HepG2 (cell line): Measurements from ENCODE around the gene IGIP. TPM values are rescaled to one million over a fixed set of nuclear protein-coding genes. Genes with fewer than 3 reads are reported as not detected.
A peak's percentile ranks its signal among the peaks of the same experiment; 100 is the strongest.

Experiments used
- CBX5 ChIP-seq: sonication (generic); formaldehyde crosslinking; IDR thresholded peaks from 2 replicates; pipeline ENCODE4 v1.4.0; 2020; ENCODE audit warnings: missing genetic modification reagents, borderline replicate concordance
- GPN1 ChIP-seq: sonication (generic); formaldehyde crosslinking; IDR thresholded peaks from 2 replicates; pipeline ENCODE4 v1.5.1; 2020; ENCODE audit warnings: missing genetic modification reagents, borderline replicate concordance
- HMGA1 ChIP-seq: sonication (generic); formaldehyde crosslinking; conservative IDR thresholded peaks from 2 replicates; pipeline ENCODE4 v1.4.0; 2020; ENCODE audit warnings: missing genetic modification reagents
- HNF4G ChIP-seq, 2 experiments: sonication (generic) in 1 of 2; formaldehyde crosslinking in 1 of 2; IDR thresholded peaks; 2 replicates each; pipeline versions ENCODE4 v1.4.0 to v1.6.1; 2011 to 2020; ENCODE audit warnings: borderline replicate concordance in 2 of 2, low read depth in 2 of 2, mild to moderate bottlenecking in 2 of 2, low read length in 1 of 2, missing genetic modification reagents in 1 of 2, moderate library complexity in 1 of 2
- MATR3 ChIP-seq: sonication (generic); formaldehyde crosslinking; IDR thresholded peaks from 2 replicates; pipeline ENCODE4 v1.4.0; 2020; ENCODE audit warnings: missing genetic modification reagents
- MIER2 ChIP-seq: IDR thresholded peaks from 2 replicates; pipeline ENCODE4 v1.6.1; 2016; ENCODE audit warnings: missing biosample characterization, missing genetic modification reagents
- SIX4 ChIP-seq: sonication (generic); formaldehyde crosslinking; IDR thresholded peaks from 2 replicates; pipeline ENCODE4 v1.4.0; 2020; ENCODE audit warnings: missing genetic modification reagents
- SMAD3 ChIP-seq: sonication (generic); formaldehyde crosslinking; IDR thresholded peaks from 2 replicates; pipeline ENCODE4 v1.4.0; 2020; ENCODE audit warnings: missing genetic modification reagents
- TCF7 ChIP-seq: sonication (generic); IDR thresholded peaks from 2 replicates; pipeline ENCODE4 v1.6.1; 2016; ENCODE audit warnings: antibody characterized with exemption, low read depth
- U2AF2 ChIP-seq: fragments of 200-400 bp; formaldehyde crosslinking; IDR thresholded peaks from 2 replicates; pipeline ENCODE4 v1.6.1; 2017; ENCODE audit warnings: low read depth, mild to moderate bottlenecking, low read length
- XBP1 ChIP-seq: sonication (generic); formaldehyde crosslinking; IDR thresholded peaks from 2 replicates; pipeline ENCODE4 v1.5.0; 2020; ENCODE audit warnings: missing genetic modification reagents
- ZBTB7B ChIP-seq: sonication (generic); formaldehyde crosslinking; IDR thresholded peaks from 2 replicates; pipeline ENCODE4 v1.4.0; 2020; ENCODE audit warnings: missing genetic modification reagents
- ZC3H4 ChIP-seq: sonication (generic); formaldehyde crosslinking; IDR thresholded peaks from 2 replicates; pipeline ENCODE4 v1.4.0; 2020; ENCODE audit warnings: missing genetic modification reagents, borderline replicate concordance
- ZNF234 ChIP-seq: sonication (generic); formaldehyde crosslinking; conservative IDR thresholded peaks from 2 replicates; pipeline ENCODE4 v1.5.1; 2020; ENCODE audit warnings: mild to moderate bottlenecking, missing genetic modification reagents
- ZNF333 ChIP-seq: sonication (generic); formaldehyde crosslinking; IDR thresholded peaks from 2 replicates; pipeline ENCODE4 v1.4.0; 2020; ENCODE audit warnings: mild to moderate bottlenecking, missing genetic modification reagents, borderline replicate concordance
- ZNF335 ChIP-seq: sonication (generic); formaldehyde crosslinking; IDR thresholded peaks from 2 replicates; pipeline ENCODE4 v1.4.0; 2020; ENCODE audit warnings: missing genetic modification reagents
- ZNF501 ChIP-seq: sonication (generic); formaldehyde crosslinking; IDR thresholded peaks from 2 replicates; pipeline ENCODE4 v1.5.1; 2020; ENCODE audit warnings: mild to moderate bottlenecking, moderate library complexity, missing genetic modification reagents
- ZNF749 ChIP-seq: sonication (generic); formaldehyde crosslinking; IDR thresholded peaks from 2 replicates; pipeline ENCODE4 v1.8.0; 2022; ENCODE audit warnings: mild to moderate bottlenecking, missing genetic modification reagents, moderate library complexity, borderline replicate concordance
- ZNF781 ChIP-seq: sonication (generic); formaldehyde crosslinking; IDR thresholded peaks from 2 replicates; pipeline ENCODE4 v1.5.1; 2020; ENCODE audit warnings: borderline replicate concordance, mild to moderate bottlenecking, missing genetic modification reagents; ENCODE audit errors: not compliant biosample characterization
- ZNF883 ChIP-seq: sonication (generic); formaldehyde crosslinking; IDR thresholded peaks from 2 replicates; pipeline ENCODE4 v1.5.1; 2020; ENCODE audit warnings: mild to moderate bottlenecking, missing genetic modification reagents; ENCODE audit errors: not compliant biosample characterization
- polyA plus RNA-seq, 8 experiments: library from polyadenylated mRNA; depleted of rRNA in 3 of 8; stranded (reverse) in 7 of 8; unstranded in 1 of 8; fragments of >200 nt; fragmentation: Illumina TruSeq in 4 of 8; extraction: Trizol in 4 of 8; gene quantifications; 2 replicates each; pipeline versions ENCODE4 v1.2.1 to v1.2.3, GENCODE V29; 2011 to 2016; ENCODE audit warnings: low read depth in 4 of 8, missing spikeins in 1 of 8, mixed read lengths in 1 of 8; ENCODE audit not compliant: insufficient read depth in 1 of 8
- total RNA-seq, 5 experiments: library from RNA; depleted of rRNA; stranded (reverse); fragments of >200 nt; fragmentation: Illumina TruSeq; extraction: Trizol; gene quantifications; 2 replicates each; pipeline ENCODE4 v1.2.3, GENCODE V29; 2016; ENCODE audit warnings: low read depth in 1 of 5
- TF ChIP-seq, protein P1 (sequence below): sonication (generic); formaldehyde crosslinking; IDR thresholded peaks from 2 replicates; pipeline ENCODE4 v1.5.0; 2020; ENCODE audit warnings: mild to moderate bottlenecking, missing genetic modification reagents, borderline replicate concordance
- TF ChIP-seq, protein P2 (sequence below): sonication (generic); formaldehyde crosslinking; conservative IDR thresholded peaks from 2 replicates; pipeline ENCODE4 v1.4.0; 2020; ENCODE audit warnings: missing genetic modification reagents
- TF ChIP-seq, protein P3 (sequence below): sonication (generic); formaldehyde crosslinking; IDR thresholded peaks from 2 replicates; pipeline ENCODE4 v1.4.0; 2020; ENCODE audit warnings: missing genetic modification reagents
- TF ChIP-seq, protein P4 (sequence below): sonication (generic); formaldehyde crosslinking; IDR thresholded peaks from 2 replicates; pipeline ENCODE4 v1.5.0; 2020; ENCODE audit warnings: missing genetic modification reagents
- TF ChIP-seq, protein P5 (sequence below): sonication (generic); formaldehyde crosslinking; IDR thresholded peaks from 2 replicates; pipeline ENCODE4 v1.5.1; 2020; ENCODE audit warnings: mild to moderate bottlenecking, moderate library complexity, missing genetic modification reagents

Gene IGIP
- total and polyA plus RNA-seq, 2 of the 13 experiments (the other 11 are each of a cell fraction or from before 2014, with no cell fraction given) = 1.7 to 2.1 TPM

DNA sequence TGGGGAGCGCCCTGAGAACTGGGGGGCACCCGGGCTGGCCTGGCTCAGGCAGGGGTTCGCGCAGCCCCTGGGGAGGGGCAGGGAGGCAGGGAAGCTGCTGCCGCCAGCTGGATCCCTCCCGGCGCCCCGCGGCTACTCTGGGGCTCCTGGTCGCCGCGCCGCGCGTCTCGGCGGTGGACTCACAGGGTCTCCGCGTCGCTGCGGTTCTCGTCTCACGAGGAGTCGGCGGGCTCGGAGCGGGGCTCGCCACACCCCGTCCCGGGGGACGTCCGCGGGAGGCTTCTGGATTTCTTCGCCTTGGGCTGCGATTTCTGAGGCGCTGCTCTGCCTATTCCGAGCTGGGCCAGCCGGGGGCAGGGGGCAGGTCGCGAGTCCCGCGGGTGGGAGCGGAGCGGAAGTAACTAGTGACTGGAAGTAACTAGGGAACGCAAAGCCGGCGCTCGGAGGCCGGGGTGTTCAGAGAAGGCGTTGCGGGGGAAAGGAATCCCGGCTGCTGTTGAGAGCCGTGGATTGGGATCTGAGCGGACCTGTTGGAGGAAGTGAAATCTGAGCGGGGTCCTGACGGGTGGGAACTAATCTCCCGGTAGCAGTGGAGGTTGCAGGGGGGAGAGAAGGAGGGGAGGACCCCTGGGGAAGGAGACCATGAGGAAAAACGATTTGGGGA lies 49.8 kb downstream of the IGIP start (continued):
- TF ChIP-seq, protein P1, sequence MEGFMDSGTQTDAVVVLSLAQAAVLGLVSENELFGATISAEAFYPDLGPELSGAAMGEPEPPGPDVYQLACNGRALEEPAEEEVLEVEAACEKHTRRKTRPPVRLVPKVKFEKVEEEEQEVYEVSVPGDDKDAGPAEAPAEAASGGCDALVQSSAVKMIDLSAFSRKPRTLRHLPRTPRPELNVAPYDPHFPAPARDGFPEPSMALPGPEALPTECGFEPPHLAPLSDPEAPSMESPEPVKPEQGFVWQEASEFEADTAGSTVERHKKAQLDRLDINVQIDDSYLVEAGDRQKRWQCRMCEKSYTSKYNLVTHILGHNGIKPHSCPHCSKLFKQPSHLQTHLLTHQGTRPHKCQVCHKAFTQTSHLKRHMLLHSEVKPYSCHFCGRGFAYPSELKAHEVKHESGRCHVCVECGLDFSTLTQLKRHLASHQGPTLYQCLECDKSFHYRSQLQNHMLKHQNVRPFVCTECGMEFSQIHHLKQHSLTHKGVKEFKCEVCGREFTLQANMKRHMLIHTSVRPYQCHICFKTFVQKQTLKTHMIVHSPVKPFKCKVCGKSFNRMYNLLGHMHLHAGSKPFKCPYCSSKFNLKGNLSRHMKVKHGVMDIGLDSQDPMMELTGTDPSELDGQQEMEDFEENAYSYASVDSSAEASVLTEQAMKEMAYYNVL (CRISPR knock-in tag) = no peak
- TF ChIP-seq TCF7 = no peak
- TF ChIP-seq ZNF335 = no peak; the same call in 1 of the 2 replicates
- TF ChIP-seq HNF4G (IDR thresholded peaks at IDR 0.05; ENCODE audit: borderline replicate concordance, low read depth, low read length) = no peak
- TF ChIP-seq HNF4G (CRISPR knock-in tag; IDR thresholded peaks at IDR 0.05; ENCODE audit: borderline replicate concordance, low read depth) = no peak
- TF ChIP-seq ZNF501 (CRISPR knock-in tag) = peak; percentile 36
- TF ChIP-seq MATR3 (CRISPR knock-in tag) = no peak
- no peak for TF ChIP-seq ZBTB7B (CRISPR knock-in tag)
- no peak for TF ChIP-seq ZNF781 (CRISPR knock-in tag)
- TF ChIP-seq, protein P2, sequence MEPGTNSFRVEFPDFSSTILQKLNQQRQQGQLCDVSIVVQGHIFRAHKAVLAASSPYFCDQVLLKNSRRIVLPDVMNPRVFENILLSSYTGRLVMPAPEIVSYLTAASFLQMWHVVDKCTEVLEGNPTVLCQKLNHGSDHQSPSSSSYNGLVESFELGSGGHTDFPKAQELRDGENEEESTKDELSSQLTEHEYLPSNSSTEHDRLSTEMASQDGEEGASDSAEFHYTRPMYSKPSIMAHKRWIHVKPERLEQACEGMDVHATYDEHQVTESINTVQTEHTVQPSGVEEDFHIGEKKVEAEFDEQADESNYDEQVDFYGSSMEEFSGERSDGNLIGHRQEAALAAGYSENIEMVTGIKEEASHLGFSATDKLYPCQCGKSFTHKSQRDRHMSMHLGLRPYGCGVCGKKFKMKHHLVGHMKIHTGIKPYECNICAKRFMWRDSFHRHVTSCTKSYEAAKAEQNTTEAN = 0 out of 2 replicates have a peak, but pooled peaks have one; percentile 34
- no peak for TF ChIP-seq GPN1
- no peak for TF ChIP-seq ZNF749
- no peak for TF ChIP-seq U2AF2
- TF ChIP-seq, protein P3, sequence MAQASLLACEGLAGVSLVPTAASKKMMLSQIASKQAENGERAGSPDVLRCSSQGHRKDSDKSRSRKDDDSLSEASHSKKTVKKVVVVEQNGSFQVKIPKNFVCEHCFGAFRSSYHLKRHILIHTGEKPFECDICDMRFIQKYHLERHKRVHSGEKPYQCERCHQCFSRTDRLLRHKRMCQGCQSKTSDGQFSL (CRISPR knock-in tag) = no peak
- TF ChIP-seq, protein P4, sequence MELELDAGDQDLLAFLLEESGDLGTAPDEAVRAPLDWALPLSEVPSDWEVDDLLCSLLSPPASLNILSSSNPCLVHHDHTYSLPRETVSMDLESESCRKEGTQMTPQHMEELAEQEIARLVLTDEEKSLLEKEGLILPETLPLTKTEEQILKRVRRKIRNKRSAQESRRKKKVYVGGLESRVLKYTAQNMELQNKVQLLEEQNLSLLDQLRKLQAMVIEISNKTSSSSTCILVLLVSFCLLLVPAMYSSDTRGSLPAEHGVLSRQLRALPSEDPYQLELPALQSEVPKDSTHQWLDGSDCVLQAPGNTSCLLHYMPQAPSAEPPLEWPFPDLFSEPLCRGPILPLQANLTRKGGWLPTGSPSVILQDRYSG (CRISPR knock-in tag) = peak; percentile 66; the same call in 1 of the 2 replicates
- TF ChIP-seq HMGA1 (CRISPR knock-in tag) = no peak
- TF ChIP-seq ZC3H4 = no peak
- TF ChIP-seq ZNF883 (CRISPR knock-in tag) = no peak
- no peak for TF ChIP-seq SMAD3 (CRISPR knock-in tag)
- TF ChIP-seq ZNF333 (CRISPR knock-in tag) = no peak
- no peak for TF ChIP-seq ZNF234 (CRISPR knock-in tag)
- no peak for TF ChIP-seq XBP1 (CRISPR knock-in tag)
- no peak for TF ChIP-seq CBX5 (CRISPR knock-in tag)
- peak; percentile 78 for TF ChIP-seq SIX4 (CRISPR knock-in tag)
- no peak for TF ChIP-seq MIER2
- TF ChIP-seq, protein P5, sequence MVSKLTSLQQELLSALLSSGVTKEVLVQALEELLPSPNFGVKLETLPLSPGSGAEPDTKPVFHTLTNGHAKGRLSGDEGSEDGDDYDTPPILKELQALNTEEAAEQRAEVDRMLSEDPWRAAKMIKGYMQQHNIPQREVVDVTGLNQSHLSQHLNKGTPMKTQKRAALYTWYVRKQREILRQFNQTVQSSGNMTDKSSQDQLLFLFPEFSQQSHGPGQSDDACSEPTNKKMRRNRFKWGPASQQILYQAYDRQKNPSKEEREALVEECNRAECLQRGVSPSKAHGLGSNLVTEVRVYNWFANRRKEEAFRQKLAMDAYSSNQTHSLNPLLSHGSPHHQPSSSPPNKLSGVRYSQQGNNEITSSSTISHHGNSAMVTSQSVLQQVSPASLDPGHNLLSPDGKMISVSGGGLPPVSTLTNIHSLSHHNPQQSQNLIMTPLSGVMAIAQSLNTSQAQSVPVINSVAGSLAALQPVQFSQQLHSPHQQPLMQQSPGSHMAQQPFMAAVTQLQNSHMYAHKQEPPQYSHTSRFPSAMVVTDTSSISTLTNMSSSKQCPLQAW (CRISPR knock-in tag) = no peak
